OCI-LY3 (cell line): ENCODE data around the gene PLIN4.

Experiments used
- H2AFZ ChIP-seq: fragments of 200-600, 300-600 bp; shearing (Covaris generic); 2 replicates; pipeline ENCODE4 v1.6.0; 2014; ENCODE audit warnings: antibody characterized with exemption, low read depth, low read length
- H3K27ac ChIP-seq: fragments of 200-600, 300-600 bp; sonication (generic); 2 replicates; pipeline ENCODE4 v1.5.1; 2014; ENCODE audit warnings: mild to moderate bottlenecking, low read length, moderate library complexity, mixed read lengths
- H3K27me3 ChIP-seq: fragments of 200-600, 300-600 bp; sonication (generic); 2 replicates; pipeline ENCODE4 v1.6.1; 2014; ENCODE audit warnings: low read depth, low read length, mixed read lengths
- H3K36me3 ChIP-seq: fragments of 200-600, 300-600 bp; sonication (generic); replicated peaks from 2 replicates; pipeline ENCODE3; 2014; ENCODE audit warnings: low read depth, low read length, mixed read lengths
- H3K4me1 ChIP-seq: fragments of 300-600, 200-600 bp; sonication (generic); 2 replicates; pipeline ENCODE4 v1.6.1; 2014; ENCODE audit warnings: low read length, mixed read lengths
- H3K4me2 ChIP-seq: fragments of 200-600, 300-600 bp; sonication (generic); 2 replicates; pipeline ENCODE4 v1.6.1; 2014; ENCODE audit warnings: low read length, mixed read lengths
- H3K4me3 ChIP-seq: fragments of 300-600, 200-600 bp; sonication (generic); 2 replicates; pipeline ENCODE4 v1.5.1; 2014; ENCODE audit warnings: antibody characterized with exemption, mild to moderate bottlenecking, low read length, moderate library complexity
- H3K79me2 ChIP-seq: fragments of 300-600, 200-600 bp; shearing (Covaris generic); 2 replicates; pipeline ENCODE4 v1.6.1; 2014; ENCODE audit warnings: mild to moderate bottlenecking, low read length, mixed read lengths
- H3K9ac ChIP-seq: fragments of 300-600, 200-600 bp; shearing (Covaris generic); 2 replicates; pipeline ENCODE4 v1.6.0; 2014; ENCODE audit warnings: mild to moderate bottlenecking, low read length, moderate library complexity
- H3K9me3 ChIP-seq: fragments of 200-600, 300-600 bp; shearing (Covaris generic); 2 replicates; pipeline ENCODE4 v1.6.1; 2014; ENCODE audit warnings: low read length, mixed read lengths; ENCODE audit not compliant: insufficient read depth
- H4K20me1 ChIP-seq: fragments of 200-600, 300-600 bp; sonication (generic); 2 replicates; pipeline ENCODE4 v1.6.1; 2016; ENCODE audit warnings: low read length, mixed read lengths; ENCODE audit not compliant: insufficient read depth
- CTCF ChIP-seq: fragments of 200-600, 300-600 bp; sonication (generic); IDR thresholded peaks from 2 replicates; pipeline ENCODE4 v1.5.1; 2014; ENCODE audit warnings: antibody characterized with exemption, low read length, low read depth
- EZH2phosphoT487 ChIP-seq: fragments of 200-600 bp; shearing (Covaris generic); IDR thresholded peaks from 2 replicates; pipeline ENCODE4 v1.6.1; 2018; ENCODE audit warnings: antibody characterized with exemption, mixed run types, low read depth

The PLIN4 gene

GRCh38 chr19:4503132-4503824 is 15.0 kb downstream of the PLIN4 start:
- H3K27me3 ChIP-seq = no peaks in the 10 kb centered on the region
- H3K79me2 ChIP-seq = no peaks in the 10 kb centered on the region
- no peak overlapping the region for H2AFZ ChIP-seq
- H3K4me3 ChIP-seq = no peak overlapping the region
- no peak overlapping the region for H3K4me2 ChIP-seq
- H4K20me1 ChIP-seq = 0 out of 2 replicates have a peak, but pooled peaks cover 3% of the 10 kb centered on the region
- peaks cover 23% of the 10 kb centered on the region for H3K36me3 ChIP-seq
- H3K4me1 ChIP-seq = no peaks in the 10 kb centered on the region
- no peak for TF ChIP-seq CTCF
- TF ChIP-seq EZH2phosphoT487 = no peak
- no peak overlapping the region for H3K27ac ChIP-seq
- no peaks in the 10 kb centered on the region for H3K9me3 ChIP-seq
- H3K9ac ChIP-seq = no peak overlapping the region

GRCh38 chr19:4502282-4503131 is 15.8 kb downstream of the PLIN4 start:
- no peaks in the 10 kb centered on the region for H3K79me2 ChIP-seq
- no peaks in the 10 kb centered on the region for H3K9me3 ChIP-seq
- no peak overlapping the region for H2AFZ ChIP-seq
- no peak overlapping the region for H3K4me2 ChIP-seq
- peaks cover 31% of the 10 kb centered on the region for H3K36me3 ChIP-seq
- H3K4me1 ChIP-seq = no peaks in the 10 kb centered on the region
- H3K27me3 ChIP-seq = no peaks in the 10 kb centered on the region
- no peak overlapping the region for H3K4me3 ChIP-seq
- H4K20me1 ChIP-seq = 0 out of 2 replicates have a peak, but pooled peaks cover 3% of the 10 kb centered on the region
- no peak overlapping the region for H3K9ac ChIP-seq
- no peak for TF ChIP-seq CTCF
- no peak overlapping the region for H3K27ac ChIP-seq

GRCh38 chr19:4501691-4502090 is 16.6 kb downstream of the PLIN4 start:
- H2AFZ ChIP-seq = no peak overlapping the region
- no peaks in the 10 kb centered on the region for H3K4me1 ChIP-seq
- TF ChIP-seq EZH2phosphoT487 (no peak), CTCF (no peak)
- no peaks in the 10 kb centered on the region for H3K79me2 ChIP-seq
- peaks cover 31% of the 10 kb centered on the region for H3K36me3 ChIP-seq
- no peak overlapping the region for H3K27ac ChIP-seq
- H3K9me3 ChIP-seq = no peaks in the 10 kb centered on the region
- H3K9ac ChIP-seq = no peak overlapping the region
- no peak overlapping the region for H3K4me3 ChIP-seq
- H3K4me2 ChIP-seq = no peak overlapping the region
- no peaks in the 10 kb centered on the region for H3K27me3 ChIP-seq
- 0 out of 2 replicates have a peak, but pooled peaks cover 3% of the 10 kb centered on the region for H4K20me1 ChIP-seq

GRCh38 chr19:4500841-4501591 is 17.3 kb downstream of the PLIN4 start:
- Histone ChIP-seq H3K36me3 (peaks cover 30% of the 10 kb centered on the region), H3K4me1 (no peaks in the 10 kb centered on the region), H3K4me2 (no peak overlapping the region), H4K20me1 (no peaks in the 10 kb centered on the region), H3K27ac (no peak overlapping the region), H3K4me3 (no peak overlapping the region), H3K27me3 (no peaks in the 10 kb centered on the region), H2AFZ (no peak overlapping the region), H3K9me3 (no peaks in the 10 kb centered on the region), H3K9ac (no peak overlapping the region), H3K79me2 (no peaks in the 10 kb centered on the region)
- TF ChIP-seq CTCF (no peak), EZH2phosphoT487 (no peak)
